GM11168 (cell line): ENCODE data around the gene PDE3B.
"Not testable (repeated sequence)": the region's sequence is repeated elsewhere in the genome, so short reads cannot be mapped to it uniquely, and the experiment has no call there.

Source experiments
- in situ Hi-C: fragments of 300-500 bp; cut with MboI; formaldehyde crosslinking; loops from one replicate; pipeline ENCODE4 v1.12.0; 2022; ENCODE audit warnings: low sequenced_read_pairs; ENCODE audit not compliant: unreplicated experiment

The PDE3B gene

DNA sequence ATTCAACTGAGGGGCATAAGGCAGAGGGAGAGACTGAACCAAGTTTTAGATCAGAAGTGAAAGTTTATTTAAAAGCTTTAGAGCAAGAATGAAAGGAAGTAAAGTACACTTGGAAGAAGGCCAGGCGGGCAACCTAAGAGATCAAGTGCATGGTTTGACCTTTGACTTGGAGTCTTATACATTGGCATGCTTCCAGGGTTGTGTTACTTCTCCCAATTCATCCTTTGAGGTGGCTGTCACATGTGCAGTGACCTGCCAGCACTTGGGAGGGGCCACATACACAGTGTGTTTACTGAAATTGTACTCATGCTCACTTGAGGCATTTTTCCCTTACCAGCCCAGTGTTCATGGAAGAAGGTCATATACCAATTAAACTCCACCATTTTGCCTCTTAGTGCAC, 218.1 kb downstream of the PDE3B start:
- in situ Hi-C loops = no loop called here

DNA sequence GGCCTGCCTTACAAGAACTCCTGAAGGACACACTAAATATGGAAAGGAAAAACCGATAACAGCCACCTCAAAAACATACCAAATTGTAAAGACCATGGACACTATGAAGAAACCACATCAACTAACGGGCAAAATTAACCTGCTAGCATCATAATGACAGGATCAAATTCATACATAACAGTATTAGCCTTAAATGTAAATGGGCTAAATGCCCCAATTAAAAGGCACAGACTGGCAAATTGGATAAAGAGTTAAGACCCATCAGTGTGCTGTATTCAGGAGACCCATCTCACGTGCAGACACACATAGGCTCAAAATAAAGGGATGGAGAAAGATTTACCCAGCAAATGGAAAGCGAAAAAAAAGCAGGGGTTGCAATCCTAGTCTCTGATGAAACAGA, 220.2 kb downstream of the PDE3B start:
- in situ Hi-C loops = not testable (repeated sequence)

DNA sequence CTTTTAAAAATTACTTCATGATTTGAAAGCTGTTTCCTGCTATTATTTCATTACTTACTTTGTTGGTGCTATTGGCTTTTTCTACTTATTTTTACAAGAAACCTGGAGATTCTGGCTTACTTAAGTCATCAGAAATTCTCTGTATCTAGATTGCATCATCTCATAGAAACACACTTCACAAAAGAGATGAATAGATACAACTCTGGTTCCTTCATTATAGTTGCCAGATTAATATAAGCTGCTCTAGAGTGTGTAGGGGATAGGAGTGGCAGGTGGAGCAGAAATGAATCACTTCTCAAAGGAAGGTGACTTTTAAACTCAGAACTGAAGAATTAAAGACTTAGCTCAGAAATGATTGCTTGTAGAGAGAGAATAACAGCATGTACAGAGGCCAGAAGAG, 228.4 kb downstream of the PDE3B start:
- in situ Hi-C loops = no loop called here

DNA sequence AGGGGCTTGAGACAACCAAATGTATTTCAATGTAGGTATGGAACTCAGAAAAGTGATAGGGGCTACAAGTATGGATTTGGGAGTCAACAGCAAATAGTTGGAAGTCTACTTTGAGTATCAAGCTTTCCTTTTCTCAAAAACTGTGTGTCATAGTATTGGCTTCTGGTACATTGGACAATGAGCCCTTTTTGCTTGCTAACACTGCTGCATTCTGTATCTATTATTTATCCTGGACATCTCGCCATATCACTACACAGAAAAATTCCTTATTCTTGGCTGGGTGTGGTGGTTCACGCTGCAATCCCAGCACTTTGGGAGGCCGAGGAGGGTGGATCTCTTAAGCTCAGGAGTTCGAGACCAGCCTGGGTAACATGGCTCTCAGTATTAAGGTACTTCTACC, 230.0 kb downstream of the PDE3B start:
- in situ Hi-C loops = no loop called here

DNA sequence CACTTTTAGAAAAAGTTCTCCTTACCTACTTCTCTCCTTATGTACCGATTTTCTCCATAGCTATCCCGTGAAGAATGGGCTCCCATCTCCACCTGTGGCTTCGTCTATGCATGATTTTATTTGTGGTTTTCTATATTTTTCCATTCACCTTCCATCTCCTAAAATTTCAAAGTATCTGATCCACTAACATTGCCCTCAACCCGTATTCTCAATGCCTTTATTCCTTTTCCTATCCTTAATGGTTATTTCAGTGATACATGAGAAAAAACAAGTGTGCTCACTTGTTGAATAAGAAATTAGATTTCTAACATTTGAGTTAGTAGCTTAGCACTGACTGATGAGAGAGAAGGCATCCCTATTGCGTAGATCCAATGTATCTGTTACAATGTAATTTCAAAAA, 231.6 kb downstream of the PDE3B start:
- in situ Hi-C loops = no loop called here

DNA sequence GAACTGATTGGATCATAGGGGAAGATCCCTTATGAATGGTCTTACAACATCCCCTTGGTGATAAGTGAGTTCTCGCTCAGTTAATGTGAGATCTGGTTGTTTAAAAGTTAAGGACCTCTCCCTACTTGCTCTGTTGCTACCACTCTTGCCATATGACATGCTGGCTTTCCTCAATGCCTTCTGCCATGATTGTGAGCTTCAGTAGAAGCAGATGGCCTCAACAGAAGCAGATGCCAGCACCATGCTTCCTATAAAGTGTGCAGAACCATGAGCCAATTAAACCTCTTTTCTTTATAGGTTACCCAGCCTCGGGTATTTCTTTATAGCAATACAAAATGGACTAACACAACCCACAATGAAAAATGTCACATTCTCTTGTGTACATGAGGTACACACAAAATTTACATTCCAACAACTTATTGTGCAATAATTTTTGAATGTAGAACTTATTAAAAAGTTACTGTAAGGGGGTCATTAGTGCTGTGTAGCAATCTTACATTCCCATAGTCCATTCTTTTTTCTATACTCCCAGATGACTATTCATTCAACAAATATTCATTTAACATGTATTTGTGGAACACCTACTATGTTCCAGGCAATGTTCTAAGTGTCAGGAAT, 238.1 kb downstream of the PDE3B start:
- in situ Hi-C loops = no loop called here

DNA sequence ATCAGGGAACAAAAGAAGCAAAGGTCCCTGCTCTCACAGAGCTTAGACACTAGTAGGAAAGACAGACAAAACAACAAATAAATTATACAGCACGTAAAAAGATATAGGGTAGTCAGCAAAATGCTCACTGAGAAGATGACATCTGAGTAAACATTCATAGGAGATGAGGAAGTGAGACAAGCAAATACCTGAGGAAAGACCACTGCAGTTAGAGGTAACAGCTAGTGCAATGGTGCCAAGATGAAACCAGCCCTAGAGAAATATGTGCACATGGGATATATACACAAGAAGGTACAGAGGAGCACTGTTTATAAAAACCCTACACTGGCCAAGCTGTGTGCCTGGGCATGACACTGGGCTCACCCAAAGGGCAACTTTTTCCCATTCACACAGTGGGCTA, 238.6 kb downstream of the PDE3B start:
- in situ Hi-C loops = no loop called here

DNA sequence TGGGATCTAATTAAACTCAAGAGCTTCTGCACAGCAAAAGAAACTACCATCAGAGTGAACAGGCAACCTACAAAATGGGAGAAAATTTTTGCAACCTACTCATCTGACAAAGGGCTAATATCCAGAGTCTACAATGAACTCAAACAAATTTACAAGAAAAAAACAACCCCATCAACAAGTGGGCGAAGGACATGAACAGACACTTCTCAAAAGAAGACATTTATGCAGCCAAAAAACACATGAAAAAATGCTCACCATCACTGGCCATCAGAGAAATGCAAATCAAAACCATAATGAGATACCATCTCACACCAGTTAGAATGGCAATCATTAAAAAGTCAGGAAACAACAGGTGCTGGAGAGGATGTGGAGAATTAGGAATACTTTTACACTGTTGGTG, 240.1 kb downstream of the PDE3B start:
- in situ Hi-C loops = not testable (repeated sequence)

DNA sequence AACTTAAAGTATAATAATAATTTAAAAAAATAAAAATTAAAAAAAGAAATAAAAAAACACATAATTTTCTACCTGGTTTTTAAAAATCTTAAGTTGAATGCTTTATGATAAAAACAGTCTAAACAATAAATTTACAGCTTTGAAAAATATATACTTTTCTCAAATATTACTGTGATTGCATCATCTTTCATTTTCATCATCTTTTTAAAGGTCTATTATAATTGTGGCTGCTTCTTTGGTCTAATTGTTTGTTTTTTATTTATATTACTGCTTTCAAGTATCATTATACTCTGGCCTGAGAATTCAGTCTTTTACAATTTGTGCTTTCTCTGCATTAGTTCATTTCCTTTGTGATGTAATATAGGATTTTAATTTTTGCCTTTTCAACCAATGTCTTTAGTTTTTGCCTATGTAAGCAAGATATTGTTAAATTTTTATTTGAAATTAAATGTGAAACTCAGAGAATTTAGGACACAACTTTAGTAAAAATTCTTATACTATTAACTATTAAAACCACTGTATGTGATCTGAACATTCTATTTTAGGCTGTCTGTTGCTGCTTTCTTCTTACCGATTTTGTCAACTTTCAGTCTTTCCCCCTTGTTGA, 241.2 kb downstream of the PDE3B start:
- in situ Hi-C loops = no loop called here

DNA sequence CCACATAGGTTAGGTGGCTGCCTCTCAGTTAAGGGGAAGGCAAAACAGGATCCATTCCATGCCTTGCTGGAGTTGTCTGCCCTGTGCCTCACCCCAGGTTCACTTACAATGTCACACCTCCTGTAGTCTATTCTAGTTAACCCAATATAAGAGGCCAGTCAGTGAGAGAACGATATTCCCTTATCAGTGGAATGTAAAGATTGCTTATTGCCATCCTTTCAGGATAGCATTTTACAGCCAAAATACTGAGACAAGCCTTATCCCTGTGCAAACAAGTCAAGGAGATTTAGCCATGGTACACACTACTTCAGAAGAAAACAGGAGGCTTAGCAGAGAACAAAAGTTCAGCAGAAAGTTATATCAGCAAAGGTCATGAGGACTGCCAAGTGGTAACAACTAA, 242.9 kb downstream of the PDE3B start:
- in situ Hi-C loops = no loop called here

DNA sequence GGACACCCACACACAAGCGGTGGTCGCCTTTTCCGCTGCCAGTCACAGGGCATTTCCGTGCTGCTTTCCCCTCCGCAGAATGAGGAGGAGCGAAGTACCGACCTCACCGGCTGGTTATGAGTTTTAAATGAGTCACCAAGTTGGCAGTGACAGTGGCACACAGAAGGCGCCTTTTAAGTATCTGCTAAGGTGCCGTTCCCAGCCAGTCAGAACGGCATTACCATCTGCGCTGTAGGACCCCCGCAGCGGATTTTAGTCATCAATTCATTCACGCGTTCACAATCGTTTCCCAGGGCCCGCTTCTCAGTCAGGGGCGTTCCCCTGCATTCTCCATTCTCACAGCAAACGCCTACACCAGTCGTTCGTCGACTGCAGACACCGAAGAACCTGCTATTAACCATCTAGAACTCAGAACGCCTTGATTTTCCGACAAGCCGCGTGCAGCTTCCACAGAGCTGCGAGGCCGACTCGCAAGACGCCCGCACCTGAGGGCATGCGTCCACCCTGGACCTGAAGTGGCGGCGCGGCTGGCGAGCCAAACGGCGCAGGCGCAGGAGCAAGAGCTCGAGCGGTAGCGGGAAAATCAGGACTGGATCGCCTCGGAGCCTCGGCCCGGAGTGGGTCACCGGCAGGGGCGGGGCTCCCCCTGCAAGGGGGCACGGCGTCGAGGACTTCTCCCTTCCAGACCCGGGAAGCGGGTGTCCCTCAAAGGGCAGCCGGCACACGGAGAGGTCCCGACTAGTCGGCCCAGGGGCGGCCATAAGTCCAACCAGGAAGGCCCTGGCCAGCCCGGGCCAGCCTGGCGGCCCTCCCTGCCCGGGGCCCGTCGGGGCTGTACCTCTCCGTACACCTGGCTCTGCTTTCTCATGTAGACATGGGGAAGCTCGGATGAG, 247.8 kb downstream of the PDE3B start:
- in situ Hi-C loops = loop anchor here (10.0 kb wide), 1 partner anchor 367 kb away; the partner anchor contains the start of gene PSMA1

DNA sequence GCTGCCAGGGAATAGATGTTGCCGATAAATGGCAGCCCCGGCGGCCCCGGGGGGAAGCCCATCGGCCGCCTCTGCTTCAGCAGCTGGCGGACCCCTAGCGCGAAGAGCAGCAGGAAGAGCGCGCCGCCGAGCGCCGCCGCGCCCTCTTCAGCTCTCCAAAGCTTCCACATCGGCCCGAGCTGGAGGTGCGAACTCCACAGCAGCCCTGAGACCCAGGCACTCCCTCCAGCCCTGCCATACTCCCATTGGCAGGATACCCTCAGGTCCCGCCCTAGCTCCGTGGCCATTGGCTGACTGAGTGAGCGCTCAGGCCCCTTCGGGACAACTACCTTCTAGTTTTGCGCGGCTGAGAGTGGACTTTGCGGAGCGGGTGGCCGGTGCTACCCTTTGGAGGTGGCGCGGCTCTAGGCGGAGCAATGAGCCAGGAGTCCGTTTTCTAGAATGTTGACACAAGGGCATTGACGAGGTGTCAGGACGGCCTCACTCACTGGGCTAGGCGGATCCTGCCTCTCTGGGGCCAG, 248.5 kb downstream of the PDE3B start, which contains the start of gene CYP2R1:
Gene CYP2R1, minus strand, starts transcription at position 196 of the 521 bp plus-strand sequence. Its CDS starts 26 bp downstream, at position 170.
- in situ Hi-C loops = loop anchor here (10.0 kb wide), 1 partner anchor 367 kb away; the partner anchor contains the start of gene PSMA1

DNA sequence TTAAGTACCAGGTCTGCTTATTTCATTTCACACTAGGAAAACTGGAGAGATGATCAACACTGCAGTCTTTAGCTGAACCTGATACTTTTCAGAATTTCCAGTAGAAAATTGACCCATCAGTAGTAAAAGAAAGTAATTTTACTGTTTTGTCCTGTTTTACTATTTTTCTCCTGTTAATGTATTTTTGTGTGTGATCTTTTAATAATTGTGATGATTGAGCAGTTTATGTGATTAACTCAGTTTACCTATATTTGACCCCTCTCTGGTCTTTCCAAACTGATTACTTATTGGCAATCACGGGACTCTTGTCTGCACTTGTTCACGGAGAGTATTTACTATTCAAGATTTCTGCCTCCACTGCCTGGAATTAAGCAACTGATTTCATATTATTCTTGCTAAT, 249.0 kb downstream of the PDE3B start:
- in situ Hi-C loops = loop anchor here (10.0 kb wide), 1 partner anchor 368 kb away; the partner anchor contains the start of gene PSMA1

DNA sequence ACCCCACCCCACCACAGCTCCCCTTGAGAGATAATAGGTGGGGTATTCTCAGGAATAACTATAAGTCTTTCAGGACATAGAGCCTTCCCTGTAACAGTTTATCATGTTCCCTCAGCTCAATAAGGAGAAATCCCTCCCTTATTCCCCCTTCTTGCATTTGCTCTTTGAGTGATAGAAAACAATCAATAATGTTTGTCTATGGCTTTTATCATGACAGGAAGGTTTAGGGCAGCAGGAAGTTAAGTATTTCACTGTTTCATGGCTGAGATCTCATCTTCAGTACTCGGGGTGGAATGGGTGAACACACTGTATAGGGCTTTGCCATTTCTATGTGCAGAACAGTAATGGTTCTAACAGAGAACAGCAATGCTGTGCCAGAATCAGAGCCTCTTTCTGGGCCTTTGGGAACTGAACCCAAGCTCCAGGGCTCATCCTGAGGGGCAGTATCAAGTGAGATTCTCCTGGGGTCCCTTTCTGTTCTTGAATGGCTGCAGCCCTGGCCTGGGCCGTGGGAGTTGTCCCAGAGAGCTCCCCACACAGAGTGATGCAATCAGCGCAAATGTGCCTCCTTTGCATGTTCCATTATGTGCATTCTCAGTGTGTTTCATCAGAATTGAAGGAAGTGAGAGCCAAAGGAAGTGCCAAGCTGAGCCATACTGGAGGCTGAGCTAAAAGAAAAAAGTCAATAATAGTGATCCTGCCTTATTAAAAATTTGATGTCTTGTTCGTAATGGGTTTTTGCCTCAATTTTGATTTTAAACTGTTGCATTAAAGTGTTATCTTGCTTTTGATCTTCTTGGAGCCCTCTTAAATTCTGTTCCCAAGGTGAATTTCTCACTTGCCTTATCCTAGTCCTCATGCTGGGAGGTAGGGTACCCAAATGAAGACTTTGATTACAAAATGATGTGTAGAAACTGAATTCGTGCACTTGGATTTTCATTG, 251.3 kb downstream of the PDE3B start:
- in situ Hi-C loops = loop anchor here (10.0 kb wide), 1 partner anchor 370 kb away; the partner anchor contains the start of gene PSMA1

DNA sequence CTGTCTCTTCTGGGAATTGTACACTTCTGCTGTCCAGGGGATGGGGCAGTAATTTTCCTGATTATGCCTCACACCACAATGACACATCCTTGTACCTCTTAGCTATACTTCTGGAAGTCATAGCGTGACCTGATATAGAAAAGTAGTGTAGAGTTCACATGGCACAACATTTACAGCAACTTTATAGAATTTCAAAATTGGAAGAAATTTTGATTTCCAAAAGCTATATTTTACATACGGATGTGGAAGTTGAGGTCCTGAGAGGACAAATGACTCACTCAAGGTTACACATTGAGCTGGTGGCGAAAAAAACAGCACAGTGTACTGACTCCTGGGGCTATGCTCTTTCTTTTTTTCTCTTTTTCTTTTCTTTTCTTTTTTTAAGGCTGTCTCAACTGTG, 254.8 kb downstream of the PDE3B start:
- in situ Hi-C loops = loop anchor here (10.0 kb wide), 1 partner anchor 374 kb away; the partner anchor contains the start of gene PSMA1

DNA sequence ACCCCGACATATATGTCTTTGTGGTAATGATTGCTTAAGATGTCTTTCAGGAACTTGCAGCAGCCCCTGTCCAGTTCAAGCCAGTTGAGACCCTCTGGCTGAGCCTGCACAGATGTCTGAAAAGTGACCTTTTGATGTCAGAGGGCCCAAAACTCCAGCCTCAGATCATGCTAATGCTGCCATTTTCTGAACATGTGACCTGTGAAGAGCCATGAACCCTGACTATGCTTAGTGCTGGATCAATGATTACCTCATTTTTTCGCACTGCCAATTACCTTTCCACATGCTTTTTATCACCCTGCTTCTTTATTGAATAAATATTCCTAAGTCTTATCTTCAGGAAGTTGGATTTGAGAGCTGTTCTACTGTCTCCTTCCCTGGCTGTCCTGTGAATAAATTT, 255.3 kb downstream of the PDE3B start:
- in situ Hi-C loops = loop anchor here (10.0 kb wide), 1 partner anchor 374 kb away; the partner anchor contains the start of gene PSMA1

DNA sequence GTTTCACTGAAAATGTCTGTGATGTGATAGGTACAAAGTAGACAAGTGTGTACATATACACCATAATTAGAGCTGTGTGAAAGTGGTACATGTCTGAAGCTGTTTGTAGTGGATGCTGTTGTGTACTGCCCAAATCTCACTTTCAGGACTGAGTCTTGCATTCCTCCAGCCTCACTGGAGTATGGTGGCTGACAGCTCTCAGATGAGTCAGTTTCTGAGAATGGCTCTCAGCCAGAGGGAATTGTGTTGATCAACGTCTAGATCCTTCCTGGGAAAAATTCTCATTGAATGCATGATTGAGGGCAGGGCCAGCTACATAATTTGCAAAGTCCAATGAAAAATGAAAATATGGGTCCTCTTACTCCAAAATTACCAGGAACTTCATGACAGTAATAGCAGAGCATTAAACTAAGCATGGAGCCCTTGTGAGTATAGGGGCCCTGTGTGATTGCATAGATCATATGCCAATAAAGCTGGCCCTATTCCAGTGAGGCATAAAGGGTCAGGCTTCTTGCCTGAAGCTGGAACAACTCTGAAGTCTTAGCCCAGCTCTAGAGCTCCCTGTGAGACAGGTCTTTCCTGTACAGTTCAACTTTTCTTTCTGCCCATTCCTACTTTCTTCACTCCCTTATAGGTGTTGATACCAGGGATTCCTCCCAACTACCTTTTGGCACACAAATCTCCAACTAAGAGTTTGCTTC, 259.2 kb downstream of the PDE3B start:
- in situ Hi-C loops = no loop called here

DNA sequence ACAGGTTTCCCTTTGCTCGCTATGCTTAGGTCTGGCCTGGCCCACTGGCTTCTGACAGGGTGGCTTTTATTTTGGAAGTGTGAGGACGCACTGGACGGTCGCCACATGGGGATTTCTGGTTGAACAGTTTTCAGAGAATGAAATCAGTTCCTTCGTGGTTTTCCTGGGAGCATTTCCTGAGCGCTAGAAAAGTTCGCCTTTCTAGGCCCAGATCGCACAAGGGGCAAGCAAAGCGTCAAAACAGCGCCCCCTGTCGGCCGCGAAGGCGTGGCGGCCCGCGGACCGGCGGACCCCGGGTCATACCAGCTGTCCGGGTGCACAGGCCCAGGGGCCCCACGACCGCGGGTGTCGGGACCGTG, 261.1 kb downstream of the PDE3B start:
- in situ Hi-C loops = no loop called here
